SKM-1 (cell line): Measurements from ENCODE around the gene KIF26B.
"Not testable (repeated sequence)": the region's sequence is repeated elsewhere in the genome, so short reads cannot be mapped to it uniquely, and the experiment has no call there.

Experiments used
- DNase-seq: peaks from one replicate; lab custom pipeline; 2025; ENCODE audit not compliant: unreplicated experiment; lab: John Stamatoyannopoulos, UW

Gene KIF26B

GRCh38 chr1:245154429-245155271 lies at the start of gene KIF26B:
Gene KIF26B (plus strand): TSS chr1:245154985. CDS start chr1:245155425, 440 bp downstream.
- peak; percentile 32 for DNase-seq

GRCh38 chr1:245105042-245105441 lies 49.7 kb upstream of the KIF26B start:
- no peak for DNase-seq

- DNase-seq = no peak
These were observed 48.9 kb upstream of the KIF26B start for GRCh38 chr1:245105815-245106410.

- DNase-seq = no peak
These were observed 47.0 kb upstream of the KIF26B start for GRCh38 chr1:245107776-245108114.

GRCh38 chr1:245108246-245108645 lies 46.5 kb upstream of the KIF26B start:
- DNase-seq = no peak

- peak; percentile 50 for DNase-seq
These were observed 45.9 kb upstream of the KIF26B start for GRCh38 chr1:245108909-245109308.

GRCh38 chr1:245110406-245110805 lies 44.4 kb upstream of the KIF26B start:
- peak; percentile 34 for DNase-seq

GRCh38 chr1:245111073-245111472 lies 43.7 kb upstream of the KIF26B start:
- DNase-seq = no peak

- DNase-seq = no peak
These were observed 41.1 kb upstream of the KIF26B start for GRCh38 chr1:245113649-245114048.

- no peak for DNase-seq
These were observed 38.7 kb upstream of the KIF26B start for GRCh38 chr1:245116131-245116530.

- DNase-seq = no peak
These were observed 38.0 kb upstream of the KIF26B start for GRCh38 chr1:245116751-245117150.

- DNase-seq = no peak
These were observed 36.7 kb upstream of the KIF26B start for GRCh38 chr1:245118066-245118465.

- no peak for DNase-seq
These were observed 36.0 kb upstream of the KIF26B start for GRCh38 chr1:245118806-245119205.

- no peak for DNase-seq
These were observed 33.3 kb upstream of the KIF26B start for GRCh38 chr1:245121523-245121922.

- DNase-seq = no peak
These were observed 30.5 kb upstream of the KIF26B start for GRCh38 chr1:245124241-245124640.

GRCh38 chr1:245124644-245125043 lies 30.1 kb upstream of the KIF26B start:
- DNase-seq = no peak

GRCh38 chr1:245126530-245126929 lies 28.3 kb upstream of the KIF26B start:
- DNase-seq = no peak

GRCh38 chr1:245128381-245129101 lies 26.2 kb upstream of the KIF26B start:
- no peak for DNase-seq

- DNase-seq = no peak
These were observed 25.2 kb upstream of the KIF26B start for GRCh38 chr1:245129319-245130240.

- not testable (repeated sequence) for DNase-seq
These were observed 24.3 kb upstream of the KIF26B start for GRCh38 chr1:245130281-245131025.
